ENCODE data around the gene DRD4.

DRD4 gene

DNA sequence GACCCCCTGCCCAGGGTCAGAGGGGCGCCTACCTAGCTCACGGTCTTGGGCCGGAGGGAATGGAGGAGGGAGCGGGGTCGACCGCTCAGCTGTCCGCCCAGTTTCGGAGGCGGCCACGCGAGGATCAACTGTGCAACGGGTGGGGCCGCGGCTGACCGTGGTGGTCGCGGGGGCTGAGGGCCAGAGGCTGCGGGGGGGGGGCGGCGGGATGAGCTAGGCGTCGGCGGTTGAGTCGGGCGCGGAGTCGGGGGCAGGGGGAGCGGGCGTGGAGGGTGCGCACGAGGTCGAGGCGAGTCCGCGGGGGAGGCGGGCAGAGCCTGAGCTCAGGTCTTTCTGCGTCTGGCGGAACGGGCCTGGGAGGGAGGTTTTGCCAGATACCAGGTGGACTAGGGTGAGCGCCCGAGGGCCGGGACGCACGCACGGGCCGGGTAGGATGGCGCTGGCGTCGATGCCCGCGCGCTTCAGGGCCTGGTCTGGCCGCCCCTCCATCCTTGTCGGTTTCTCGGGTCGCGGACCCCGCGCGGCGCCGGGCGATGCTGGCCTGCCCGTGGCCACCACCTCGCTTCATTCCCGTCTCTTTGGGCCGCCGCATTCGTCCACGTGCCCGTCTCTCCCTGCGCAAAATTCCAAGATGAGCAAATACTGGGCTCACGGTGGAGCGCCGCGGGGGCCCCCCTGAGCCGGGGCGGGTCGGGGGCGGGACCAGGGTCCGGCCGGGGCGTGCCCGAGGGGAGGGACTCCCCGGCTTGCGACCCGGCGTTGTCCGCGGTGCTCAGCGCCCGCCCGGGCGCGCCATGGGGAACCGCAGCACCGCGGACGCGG, at the start of gene DRD4:
DRD4 (plus strand) TSS at position 759 of the 822 bp plus-strand sequence; CDS start at position 795, 36 bp downstream.
- no peak for DNase-seq

- no peak for DNase-seq
These were observed 49.5 kb upstream of the DRD4 start for GRCh38 chr11:587546-587945.

DNA sequence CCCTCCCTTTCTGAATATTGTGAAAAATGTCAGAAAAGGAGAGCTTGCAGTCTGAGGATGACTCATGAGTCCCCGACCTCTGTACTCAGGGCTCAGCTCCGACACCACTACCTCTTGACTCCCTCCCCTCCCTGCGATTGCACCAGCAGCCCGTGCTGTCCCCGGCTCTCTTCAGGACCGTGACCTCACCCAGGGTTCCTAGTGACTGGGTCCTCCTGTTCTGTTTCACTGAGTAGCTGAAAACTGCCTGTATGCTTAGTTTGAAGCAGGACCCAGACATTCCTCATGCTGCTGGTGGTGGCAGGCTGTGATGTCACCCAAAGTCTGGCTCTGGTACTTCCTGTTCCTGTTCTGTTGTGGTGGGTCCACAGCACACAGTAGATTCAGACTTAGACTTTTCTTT, 49.1 kb upstream of the DRD4 start:
- DNase-seq = no peak

GRCh38 chr11:589798-590197, 47.3 kb upstream of the DRD4 start:
- DNase-seq = no peak

DNA sequence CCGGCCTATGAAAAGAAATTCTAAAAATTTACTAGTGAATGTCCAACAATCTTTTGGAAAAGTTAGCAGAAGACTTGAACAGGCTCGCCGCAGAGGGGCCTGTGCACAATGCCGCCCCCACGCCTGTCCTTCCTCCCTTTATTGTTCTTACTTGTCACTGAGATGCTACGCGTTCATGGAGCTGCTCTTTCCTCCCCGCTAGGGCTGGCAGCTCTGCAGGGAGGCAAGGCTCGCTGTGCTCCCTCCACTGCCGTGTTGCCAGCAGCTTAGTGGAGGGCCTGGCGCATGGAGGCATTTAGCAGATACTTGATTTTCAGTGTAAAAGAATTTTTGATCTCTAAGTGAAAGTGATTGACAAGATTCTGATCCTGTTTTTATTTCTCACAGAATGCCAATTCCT, 46.1 kb upstream of the DRD4 start:
- no peak for DNase-seq

DNA sequence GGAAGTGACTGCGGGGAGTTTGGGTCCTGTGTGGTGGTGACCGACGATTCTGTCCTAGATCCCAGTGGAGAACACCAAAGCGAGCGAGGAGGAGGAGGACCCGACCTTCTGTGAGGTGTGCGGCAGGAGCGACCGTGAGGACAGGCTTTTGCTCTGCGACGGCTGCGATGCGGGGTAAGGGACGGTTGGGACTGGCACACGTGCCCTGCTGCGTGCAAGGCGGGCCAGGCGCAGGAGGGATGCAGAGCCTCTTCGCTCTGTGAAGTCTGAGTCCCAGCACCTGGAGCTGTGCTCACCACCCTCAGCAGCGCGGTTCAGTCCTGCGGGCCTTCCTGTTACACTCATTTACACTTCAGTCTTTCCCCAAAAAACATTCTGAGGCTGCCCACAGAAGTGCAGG, 44.6 kb upstream of the DRD4 start:
- DNase-seq = no peak

GRCh38 chr11:592918-593317, 44.2 kb upstream of the DRD4 start:
- DNase-seq = no peak

GRCh38 chr11:593347-593746, 43.7 kb upstream of the DRD4 start:
- no peak for DNase-seq

- DNase-seq = no peak
These were observed 41.7 kb upstream of the DRD4 start for GRCh38 chr11:595400-595799.

GRCh38 chr11:596374-596773, 40.7 kb upstream of the DRD4 start:
- no peak for DNase-seq

DNA sequence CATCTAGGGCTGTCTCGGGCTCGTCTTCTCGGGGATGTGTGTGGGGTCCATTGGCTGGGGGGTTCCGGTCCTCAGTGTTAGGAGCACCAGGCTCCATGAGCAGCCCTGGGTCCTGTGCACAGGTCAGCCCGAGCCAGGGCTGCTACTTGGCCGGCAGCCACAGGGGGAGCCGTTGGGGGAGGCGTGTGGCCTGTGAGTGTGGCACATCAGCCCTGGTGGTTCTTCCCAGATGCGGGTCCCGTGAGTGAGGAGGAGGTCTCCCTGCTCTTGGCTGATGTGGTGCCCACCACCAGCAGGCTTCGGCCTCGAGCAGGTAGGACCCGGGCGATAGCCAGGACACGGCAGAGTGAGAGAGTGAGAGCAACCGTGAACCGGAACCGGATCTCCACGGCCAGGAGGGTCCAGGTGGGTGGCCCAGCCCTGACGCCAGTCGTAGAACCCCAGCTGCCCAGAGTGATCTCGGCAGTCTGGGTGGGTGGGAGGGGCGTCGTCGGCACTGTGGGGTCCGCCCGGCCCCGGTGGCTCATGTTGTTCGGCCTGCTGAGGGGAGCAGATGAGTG, 39.8 kb upstream of the DRD4 start:
- no peak for DNase-seq

- no peak for DNase-seq
These were observed 38.9 kb upstream of the DRD4 start for GRCh38 chr11:598005-598680.

DNA sequence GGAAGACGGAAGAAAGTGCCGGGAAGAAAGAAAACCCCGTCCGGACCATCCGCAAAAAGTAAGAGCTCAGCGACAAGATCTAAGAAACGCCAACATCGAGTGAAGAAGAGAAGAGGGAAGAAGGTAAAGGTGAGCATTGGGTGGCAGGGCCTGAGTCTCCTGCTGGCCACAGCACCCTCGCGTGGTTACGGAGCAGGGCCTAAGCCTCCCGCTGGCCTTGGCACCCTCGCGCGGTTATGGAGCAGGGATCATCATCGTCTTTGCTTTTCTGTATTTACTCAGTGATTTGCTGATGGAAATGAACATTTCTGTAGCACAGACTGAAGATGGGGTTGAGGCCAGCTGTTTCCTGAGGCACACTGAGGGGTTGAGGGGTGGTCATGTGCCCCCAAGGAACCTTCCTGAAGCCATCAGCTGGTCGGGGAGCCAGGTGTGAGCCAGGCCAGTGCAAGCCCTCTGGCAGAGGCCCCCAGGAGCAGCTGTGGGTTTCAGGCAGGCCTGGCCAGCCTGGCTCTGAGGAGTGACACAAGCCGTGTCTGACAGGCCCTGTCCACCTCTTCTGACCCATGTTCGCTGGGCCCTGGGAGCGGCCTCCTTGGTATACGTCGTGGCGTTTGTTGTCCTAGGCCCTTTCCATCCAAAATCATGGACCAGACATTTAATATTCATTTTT, 35.4 kb upstream of the DRD4 start:
- DNase-seq = no peak

GRCh38 chr11:603154-603553, 33.9 kb upstream of the DRD4 start:
- DNase-seq = no peak

DNA sequence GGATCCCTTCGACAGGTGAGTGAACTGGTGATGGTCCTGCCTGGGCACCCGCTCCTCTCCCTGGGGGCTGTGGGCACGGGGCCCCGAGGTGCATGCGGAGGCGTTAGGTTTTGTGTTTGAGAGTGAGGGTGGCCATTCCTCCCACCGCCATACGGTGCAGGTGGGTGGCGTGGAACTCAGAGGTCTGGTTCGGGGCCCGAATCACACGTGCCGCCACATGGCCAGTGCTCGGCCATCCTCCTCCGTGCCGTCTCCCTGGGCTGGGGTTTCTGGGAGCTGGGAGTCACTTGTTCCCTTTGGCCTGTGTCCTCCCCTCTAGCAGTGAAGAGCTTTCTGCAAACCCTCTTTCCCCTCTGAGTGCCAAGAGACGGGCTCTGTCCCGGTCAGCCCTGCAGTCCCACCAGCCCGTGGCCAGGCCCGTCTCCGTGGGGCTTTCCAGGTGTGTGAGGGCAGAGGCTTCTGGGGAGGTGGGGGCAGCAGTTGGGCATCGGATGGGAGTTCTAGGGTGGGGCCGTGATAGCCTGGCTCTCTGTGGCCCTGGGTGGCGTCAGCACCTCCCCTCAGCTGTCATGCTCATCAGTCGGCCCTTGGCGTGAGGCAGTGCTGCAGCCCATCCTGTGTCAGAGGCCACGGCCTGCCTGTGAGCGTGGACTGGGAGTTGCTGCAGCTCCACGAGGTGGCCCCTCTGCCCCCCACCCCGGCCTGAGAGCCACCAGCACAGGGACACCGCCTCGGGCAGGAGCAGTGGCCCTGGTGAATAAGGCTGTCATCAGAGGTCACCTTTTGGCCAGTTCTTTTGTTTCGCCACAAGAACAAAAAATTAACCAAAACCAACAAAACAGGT, 31.6 kb upstream of the DRD4 start:
- no peak for DNase-seq

DNA sequence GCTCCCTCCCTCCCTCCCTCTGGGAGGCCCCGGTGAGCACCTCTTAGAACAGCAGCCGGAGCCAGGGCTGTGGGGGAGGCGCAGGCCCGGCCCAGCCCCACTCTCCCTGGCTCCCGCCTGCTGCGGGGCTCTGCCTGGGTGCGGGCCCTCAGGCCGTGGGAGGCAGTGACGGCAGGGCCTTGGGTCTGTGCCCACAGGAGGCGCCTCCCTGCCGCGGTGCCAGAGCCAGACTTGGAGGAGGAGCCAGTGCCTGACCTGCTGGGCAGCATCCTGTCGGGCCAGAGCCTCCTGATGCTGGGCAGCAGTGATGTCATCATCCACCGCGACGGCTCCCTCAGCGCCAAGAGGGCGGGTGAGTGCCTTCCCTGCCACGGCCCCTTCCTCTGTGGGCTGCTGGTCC, 30.8 kb upstream of the DRD4 start:
- no peak for DNase-seq

DNA sequence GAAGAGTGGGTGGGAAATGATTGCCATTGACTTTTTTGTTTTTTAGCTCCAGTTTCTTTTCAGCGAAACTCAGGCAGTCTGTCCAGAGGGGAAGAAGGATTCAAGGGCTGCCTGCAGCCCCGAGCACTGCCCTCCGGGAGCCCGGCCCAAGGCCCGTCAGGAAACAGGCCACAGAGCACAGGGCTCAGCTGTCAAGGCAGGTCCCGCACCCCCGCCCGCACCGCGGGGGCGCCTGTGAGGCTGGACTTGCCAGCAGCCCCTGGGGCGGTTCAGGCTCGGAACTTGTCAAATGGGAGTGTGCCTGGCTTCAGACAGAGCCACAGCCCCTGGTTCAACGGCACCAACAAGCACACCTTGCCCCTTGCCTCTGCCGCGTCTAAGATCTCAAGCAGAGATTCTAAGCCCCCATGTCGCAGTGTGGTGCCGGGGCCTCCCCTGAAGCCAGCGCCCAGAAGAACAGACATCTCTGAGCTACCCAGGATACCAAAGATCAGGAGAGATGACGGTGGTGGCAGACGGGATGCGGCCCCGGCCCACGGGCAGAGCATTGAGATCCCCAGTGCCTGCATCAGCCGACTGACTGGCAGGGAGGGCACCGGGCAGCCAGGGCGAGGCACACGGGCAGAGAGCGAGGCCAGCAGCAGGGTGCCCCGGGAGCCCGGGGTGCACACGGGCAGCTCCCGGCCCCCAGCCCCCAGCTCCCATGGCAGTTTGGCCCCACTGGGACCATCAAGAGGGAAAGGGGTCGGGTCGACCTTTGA, 29.9 kb upstream of the DRD4 start:
- no peak for DNase-seq

- no peak for DNase-seq
These were observed 29.0 kb upstream of the DRD4 start for GRCh38 chr11:607971-608659.

- no peak for DNase-seq
These were observed 28.2 kb upstream of the DRD4 start for GRCh38 chr11:608791-609251.

DNA sequence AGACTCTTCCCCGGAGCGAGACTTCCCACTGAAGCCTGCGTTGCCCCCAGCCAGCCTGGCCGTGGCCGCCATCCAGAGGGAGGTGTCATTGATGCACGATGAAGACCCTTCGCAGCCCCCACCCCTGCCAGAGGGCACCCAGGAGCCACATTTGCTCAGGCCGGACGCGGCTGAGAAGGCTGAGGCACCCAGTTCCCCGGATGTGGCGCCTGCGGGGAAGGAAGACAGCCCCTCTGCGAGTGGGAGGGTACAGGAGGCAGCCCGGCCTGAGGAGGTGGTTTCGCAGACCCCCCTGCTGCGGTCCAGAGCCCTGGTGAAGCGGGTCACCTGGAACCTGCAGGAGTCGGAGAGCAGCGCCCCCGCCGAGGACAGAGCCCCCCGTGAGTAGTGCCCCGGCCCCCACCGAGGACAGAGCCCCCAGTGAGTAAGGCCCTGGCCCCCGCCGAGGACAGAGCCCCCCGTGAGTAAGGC, 27.7 kb upstream of the DRD4 start:
- no peak for DNase-seq
